Progenitor cell of endocrine pancreas (in vitro differentiated cells): Measurements from ENCODE around the gene TSC22D2. TPM values are rescaled to one million over a fixed set of nuclear protein-coding genes. Genes with fewer than 3 reads are reported as not detected.
A peak's percentile ranks its signal among the peaks of the same experiment; 100 is the strongest.

Experiments
- DNase-seq: peaks from one replicate; pipeline ENCODE4 v3.0.0; 2021; ENCODE audit warnings: low spot score; ENCODE audit not compliant: unreplicated experiment
- H3K27ac Mint-ChIP-seq: 2 replicates; pipeline ENCODE4 v1.8.0; 2021; ENCODE audit warnings: mild to moderate bottlenecking, moderate library complexity, mixed read lengths
- H3K27me3 Mint-ChIP-seq: 2 replicates; pipeline ENCODE4 v1.8.0; 2021; ENCODE audit warnings: mixed read lengths
- H3K36me3 Mint-ChIP-seq: 2 replicates; pipeline ENCODE4 v1.8.0; 2022; ENCODE audit warnings: mixed read lengths; ENCODE audit not compliant: insufficient read depth
- H3K4me1 Mint-ChIP-seq: 2 replicates; pipeline ENCODE4 v1.8.0; 2021; ENCODE audit warnings: low read depth, mixed read lengths
- H3K4me3 Mint-ChIP-seq: 2 replicates; pipeline ENCODE4 v1.8.0; 2021; ENCODE audit warnings: low read depth, mild to moderate bottlenecking, moderate library complexity, mixed read lengths
- H3K9me3 Mint-ChIP-seq: 2 replicates; pipeline ENCODE4 v1.8.0; 2021; ENCODE audit warnings: low read depth, mixed read lengths
- CTCF ChIP-seq: fragments of 200-600 bp; sonication (generic); IDR thresholded peaks from one replicate; pipeline ENCODE4 v1.5.0; 2021; ENCODE audit warnings: antibody characterized with exemption, mild to moderate bottlenecking; ENCODE audit not compliant: unreplicated experiment
- total RNA-seq: library from RNA; stranded (reverse); gene quantifications from 2 replicates; pipeline ENCODE4 v1.2.1, GENCODE V29; 2021

TSC22D2 gene
- total RNA-seq, 1 donor from 2014 or later, result 31.9 TPM

- Mint-ChIP-seq H3K4me1 (peaks cover 2% of the 10 kb centered on the region), H3K27ac (no peak overlapping the region), H3K4me3 (no peak overlapping the region), H3K27me3 (no peaks in the 10 kb centered on the region), H3K36me3 (no peaks in the 10 kb centered on the region), H3K9me3 (no peaks in the 10 kb centered on the region)
- no peak for DNase-seq
- TF ChIP-seq CTCF, result no peak
Observed at GRCh38 chr3:150394606-150395005, 13.5 kb upstream of the TSC22D2 start.

GRCh38 chr3:150396491-150396890 is 11.6 kb upstream of the TSC22D2 start:
- no peak overlapping the region for H3K4me3 Mint-ChIP-seq
- no peaks in the 10 kb centered on the region for H3K9me3 Mint-ChIP-seq
- no peak overlapping the region for H3K27ac Mint-ChIP-seq
- TF ChIP-seq CTCF, result no peak
- H3K4me1 Mint-ChIP-seq, result peaks cover 6% of the 10 kb centered on the region
- no peaks in the 10 kb centered on the region for H3K27me3 Mint-ChIP-seq
- DNase-seq, result no peak
- no peaks in the 10 kb centered on the region for H3K36me3 Mint-ChIP-seq

- peaks cover 7% of the 10 kb centered on the region for H3K4me1 Mint-ChIP-seq
- H3K36me3 Mint-ChIP-seq, result no peaks in the 10 kb centered on the region
- no peak overlapping the region for H3K27ac Mint-ChIP-seq
- no peaks in the 10 kb centered on the region for H3K27me3 Mint-ChIP-seq
- H3K4me3 Mint-ChIP-seq, result no peak overlapping the region
- H3K9me3 Mint-ChIP-seq, result no peaks in the 10 kb centered on the region
- no peak for DNase-seq
- no peak for TF ChIP-seq CTCF
Observed at GRCh38 chr3:150396956-150397550, 11.0 kb upstream of the TSC22D2 start.

GRCh38 chr3:150399060-150399459 is 9.0 kb upstream of the TSC22D2 start:
- TF ChIP-seq CTCF, result no peak
- no peak for DNase-seq
- Mint-ChIP-seq H3K9me3 (no peaks in the 10 kb centered on the region), H3K36me3 (no peaks in the 10 kb centered on the region), H3K4me3 (no peak overlapping the region), H3K27ac (no peak overlapping the region), H3K27me3 (no peaks in the 10 kb centered on the region), H3K4me1 (peaks cover 7% of the 10 kb centered on the region)

GRCh38 chr3:150401285-150401684 is 6.8 kb upstream of the TSC22D2 start:
- Mint-ChIP-seq H3K36me3 (no peaks in the 10 kb centered on the region), H3K27ac (peak overlapping the region; percentile 71), H3K9me3 (no peaks in the 10 kb centered on the region), H3K4me1 (peaks cover 5% of the 10 kb centered on the region), H3K4me3 (no peak overlapping the region), H3K27me3 (no peaks in the 10 kb centered on the region)
- DNase-seq, result no peak
- no peak for TF ChIP-seq CTCF
